ENCODE results near the gene RASIP1. TPM values are rescaled to one million over a fixed set of nuclear protein-coding genes. Genes with fewer than 3 reads are reported as not detected.
A peak's percentile ranks its signal among the peaks of the same experiment; 100 is the strongest.
"Not testable (repeated sequence)": the region's sequence is repeated elsewhere in the genome, so short reads cannot be mapped to it uniquely, and the experiment has no call there.

RASIP1 gene
- total RNA-seq, 2 experiments from 2014 or later = 0.05 to 0.15 TPM

GRCh38 chr19:48718711-48719231 lies 21.6 kb downstream of the RASIP1 start:
- Mint-ChIP-seq H3K27ac (no peak overlapping the region), H3K36me3 (ENCODE audit: low read depth) (no peaks in the 10 kb centered on the region), H3K27me3 (no peaks in the 10 kb centered on the region), H3K4me3 (no peak overlapping the region), H3K4me1 (peaks cover 25% of the 10 kb centered on the region), H3K9me3 (no peaks in the 10 kb centered on the region)
- no peak for DNase-seq
- POLR2A ChIA-PET = no interaction called here
- CTCF ChIA-PET = no interaction called here

- CTCF ChIA-PET; H3K9me3 Mint-ChIP-seq; H3K27me3 Mint-ChIP-seq; H3K4me3 Mint-ChIP-seq; H3K36me3 Mint-ChIP-seq (ENCODE audit: low read depth); POLR2A ChIA-PET; DNase-seq; H3K27ac Mint-ChIP-seq: not testable (repeated sequence)
- peaks cover 29% of the 10 kb centered on the region for H3K4me1 Mint-ChIP-seq
Measured at GRCh38 chr19:48718106-48718505, 22.3 kb downstream of the RASIP1 start.

- Mint-ChIP-seq H3K4me3 (no peak overlapping the region), H3K4me1 (peaks cover 30% of the 10 kb centered on the region), H3K36me3 (ENCODE audit: low read depth) (no peaks in the 10 kb centered on the region), H3K9me3 (no peaks in the 10 kb centered on the region), H3K27me3 (no peaks in the 10 kb centered on the region), H3K27ac (no peak overlapping the region)
- POLR2A ChIA-PET = interaction anchor here (1.0 to 1.3 kb wide), 2 partner anchors 8 to 9 kb away, joined by 3 to 6 read pairs; no protein-coding TSS in a partner anchor
- no peak for DNase-seq
- CTCF ChIA-PET = no interaction called here
Measured at GRCh38 chr19:48716562-48717291, 23.7 kb downstream of the RASIP1 start.

GRCh38 chr19:48715681-48716171 lies 24.7 kb downstream of the RASIP1 start:
- H3K27ac Mint-ChIP-seq = no peak overlapping the region
- H3K4me3 Mint-ChIP-seq = no peak overlapping the region
- no peak for DNase-seq
- ChIA-PET CTCF (no interaction called here), POLR2A (interaction anchor here (1.0 to 1.3 kb wide), 2 partner anchors 9 to 10 kb away, joined by 3 to 6 read pairs; no protein-coding TSS in a partner anchor)
- peaks cover 24% of the 10 kb centered on the region for H3K4me1 Mint-ChIP-seq
- H3K9me3 Mint-ChIP-seq = peaks cover 4% of the 10 kb centered on the region
- peaks cover 2% of the 10 kb centered on the region for H3K36me3 Mint-ChIP-seq (ENCODE audit: low read depth)
- no peaks in the 10 kb centered on the region for H3K27me3 Mint-ChIP-seq

- peak overlapping the region; percentile 44 for H3K27ac Mint-ChIP-seq
- H3K4me1 Mint-ChIP-seq = peaks cover 18% of the 10 kb centered on the region
- ChIA-PET CTCF (interaction anchor here (0.8 to 2.6 kb wide), 3 partner anchors 13 to 69 kb away, joined by 3 to 13 read pairs (median 3); partner anchors contain the start of gene CA11), POLR2A (interaction anchor here (0.8 to 1.9 kb wide), 6 partner anchors 10 to 21 kb away, joined by 3 to 10 read pairs (median 4); no protein-coding TSS in a partner anchor)
- DNase-seq = no peak
- H3K36me3 Mint-ChIP-seq (ENCODE audit: low read depth) = peaks cover 2% of the 10 kb centered on the region
- H3K9me3 Mint-ChIP-seq = peaks cover 5% of the 10 kb centered on the region
- peak overlapping the region; percentile 76 for H3K4me3 Mint-ChIP-seq
- no peaks in the 10 kb centered on the region for H3K27me3 Mint-ChIP-seq
Measured at GRCh38 chr19:48714759-48715675, 25.4 kb downstream of the RASIP1 start.

- H3K4me1 Mint-ChIP-seq = peaks cover 18% of the 10 kb centered on the region
- peak overlapping the region; percentile 76 for H3K4me3 Mint-ChIP-seq
- DNase-seq = peak; percentile 99
- peaks cover 2% of the 10 kb centered on the region for H3K36me3 Mint-ChIP-seq (ENCODE audit: low read depth)
- H3K9me3 Mint-ChIP-seq = peaks cover 5% of the 10 kb centered on the region
- CTCF ChIA-PET = interaction anchor here (0.5 to 2.6 kb wide), 4 partner anchors 14 to 208 kb away, joined by 3 to 13 read pairs (median 3); partner anchors contain the start of gene CA11
- H3K27me3 Mint-ChIP-seq = no peaks in the 10 kb centered on the region
- POLR2A ChIA-PET = interaction anchor here (0.8 to 1.9 kb wide), 7 partner anchors 10 to 279 kb away, joined by 3 to 10 read pairs (median 3); partner anchors contain the start of genes GYS1, PPP1R15A and RUVBL2
- peak overlapping the region; percentile 44 for H3K27ac Mint-ChIP-seq
Measured at GRCh38 chr19:48713864-48714755, 26.3 kb downstream of the RASIP1 start.

GRCh38 chr19:48713041-48713863 lies 27.2 kb downstream of the RASIP1 start:
- H3K27me3 Mint-ChIP-seq = no peaks in the 10 kb centered on the region
- POLR2A ChIA-PET = interaction anchor here (0.8 to 1.9 kb wide), 5 partner anchors 12 to 280 kb away, joined by 3 to 10 read pairs (median 3); partner anchors contain the start of genes GYS1, PPP1R15A and RUVBL2

GRCh38 chr19:48711106-48711662 lies 29.2 kb downstream of the RASIP1 start:
- CTCF ChIA-PET = no interaction called here
- Mint-ChIP-seq H3K27ac (no peak overlapping the region), H3K4me1 (peaks cover 18% of the 10 kb centered on the region), H3K27me3 (no peaks in the 10 kb centered on the region), H3K4me3 (no peak overlapping the region), H3K9me3 (peaks cover 5% of the 10 kb centered on the region), H3K36me3 (ENCODE audit: low read depth) (peaks cover 2% of the 10 kb centered on the region)
- no peak for DNase-seq
- POLR2A ChIA-PET = no interaction called here

More at GRCh38 chr19:48713041-48713863, 27.2 kb downstream of the RASIP1 start:
- H3K36me3 Mint-ChIP-seq (ENCODE audit: low read depth) = peaks cover 2% of the 10 kb centered on the region
- CTCF ChIA-PET = interaction anchor here (0.5 to 2.6 kb wide), 4 partner anchors 26 to 207 kb away, joined by 3 to 13 read pairs (median 6); no protein-coding TSS in a partner anchor
- DNase-seq = no peak
- H3K4me3 Mint-ChIP-seq = peak overlapping the region; percentile 76
- peak overlapping the region; percentile 1 for H3K27ac Mint-ChIP-seq
- H3K4me1 Mint-ChIP-seq = peaks cover 18% of the 10 kb centered on the region
- peaks cover 5% of the 10 kb centered on the region for H3K9me3 Mint-ChIP-seq

GRCh38 chr19:48708471-48708870 lies 31.9 kb downstream of the RASIP1 start:
- no peaks in the 10 kb centered on the region for H3K27me3 Mint-ChIP-seq
- peaks cover 8% of the 10 kb centered on the region for H3K4me1 Mint-ChIP-seq
- ChIA-PET POLR2A (no interaction called here), CTCF (no interaction called here)
- H3K9me3 Mint-ChIP-seq = peaks cover 5% of the 10 kb centered on the region
- peaks cover 2% of the 10 kb centered on the region for H3K36me3 Mint-ChIP-seq (ENCODE audit: low read depth)
- H3K4me3 Mint-ChIP-seq = no peak overlapping the region
- no peak overlapping the region for H3K27ac Mint-ChIP-seq
- no peak for DNase-seq

- ChIA-PET CTCF (no interaction called here), POLR2A (interaction anchor here (1.0 kb wide), 1 partner anchor 89 kb away, joined by 3 read pairs; no protein-coding TSS in a partner anchor)
- peaks cover 2% of the 10 kb centered on the region for H3K36me3 Mint-ChIP-seq (ENCODE audit: low read depth)
- no peak for DNase-seq
- H3K27me3 Mint-ChIP-seq = no peaks in the 10 kb centered on the region
- H3K27ac Mint-ChIP-seq = no peak overlapping the region
- H3K4me1 Mint-ChIP-seq = no peaks in the 10 kb centered on the region
- no peak overlapping the region for H3K4me3 Mint-ChIP-seq
- H3K9me3 Mint-ChIP-seq = no peaks in the 10 kb centered on the region
Measured at GRCh38 chr19:48705431-48705830, 35.0 kb downstream of the RASIP1 start.

- Mint-ChIP-seq H3K27me3 (no peaks in the 10 kb centered on the region), H3K27ac (no peak overlapping the region), H3K4me3 (no peak overlapping the region), H3K36me3 (ENCODE audit: low read depth) (peaks cover 2% of the 10 kb centered on the region), H3K9me3 (no peaks in the 10 kb centered on the region), H3K4me1 (no peaks in the 10 kb centered on the region)
- no peak for DNase-seq
- CTCF ChIA-PET = no interaction called here
- POLR2A ChIA-PET = no interaction called here
Measured at GRCh38 chr19:48703316-48703715, 37.1 kb downstream of the RASIP1 start.

Measured in activated CD4-positive, alpha-beta memory T cell treated with anti-CD3 and anti-CD28 coated beads, Interleukin-2, amount 10 ng/mL, durations not matched to agents 7 days and 5 days (primary cell).